Osteoblast (primary cell): ENCODE measurements around the gene SNAPIN. TPM values are rescaled to one million over a fixed set of nuclear protein-coding genes. Genes with fewer than 3 reads are reported as not detected.

Experiments used
- DNase-seq: peaks from one replicate; pipeline ENCODE4 v3.0.0; 2011; ENCODE audit warnings: low spot score, mixed read lengths; ENCODE audit not compliant: insufficient read length; ENCODE audit errors: missing footprints
- H2AFZ ChIP-seq: 2 replicates; pipeline ENCODE4 v1.6.0; 2011; ENCODE audit warnings: mild to moderate bottlenecking, low read length
- H3K27ac ChIP-seq: 2 replicates; pipeline ENCODE4 v1.5.1; 2011; ENCODE audit warnings: mild to moderate bottlenecking, low read depth, low read length, moderate library complexity
- H3K27me3 ChIP-seq: 2 replicates; pipeline ENCODE4 v1.6.0; 2012; ENCODE audit warnings: mild to moderate bottlenecking, control low read depth, inconsistent platforms, low read length, moderate library complexity; ENCODE audit not compliant: insufficient read depth
- H3K36me3 ChIP-seq: 2 replicates; pipeline ENCODE4 v1.5.1; 2011; ENCODE audit warnings: mild to moderate bottlenecking, low read length, control low read depth, moderate library complexity; ENCODE audit not compliant: insufficient read depth
- H3K4me1 ChIP-seq: 2 replicates; pipeline ENCODE4 v1.5.1; 2011; ENCODE audit warnings: mild to moderate bottlenecking, low read length, control low read depth, moderate library complexity; ENCODE audit not compliant: insufficient read depth
- H3K4me2 ChIP-seq: 2 replicates; pipeline ENCODE4 v1.6.0; 2011; ENCODE audit warnings: mild to moderate bottlenecking, low read length; ENCODE audit not compliant: insufficient read depth
- H3K4me3 ChIP-seq: fragments of 200-600 bp; sonication (generic); 3 replicates; pipeline ENCODE4 v1.5.1; 2012; ENCODE audit warnings: mild to moderate bottlenecking, low read length, inconsistent platforms; ENCODE audit not compliant: insufficient read depth
- H3K79me2 ChIP-seq: 2 replicates; pipeline ENCODE4 v1.6.0; 2012; ENCODE audit warnings: mild to moderate bottlenecking, low read length, control low read depth, inconsistent platforms; ENCODE audit not compliant: insufficient read depth
- H3K9me3 ChIP-seq: 2 replicates; pipeline ENCODE4 v1.5.1; 2011; ENCODE audit warnings: low read depth, low read length, control low read depth
- H4K20me1 ChIP-seq: 2 replicates; pipeline ENCODE4 v1.6.0; 2012; ENCODE audit warnings: mild to moderate bottlenecking, low read length, control low read depth; ENCODE audit not compliant: insufficient read depth
- total RNA-seq: library from RNA; depleted of rRNA; stranded (reverse); fragments of >200 nt; gene quantifications from 2 replicates; pipeline ENCODE4 v1.2.3, GENCODE V29; 2012
- TF ChIP-seq, protein P1 (sequence below): IDR thresholded peaks from 2 replicates; pipeline ENCODE4 v1.5.1; 2011; ENCODE audit warnings: mild to moderate bottlenecking, low read depth, low read length, moderate library complexity; ENCODE audit errors: extremely low read depth

Gene SNAPIN
- total RNA-seq, 1 donor: 53.6 TPM

DNA sequence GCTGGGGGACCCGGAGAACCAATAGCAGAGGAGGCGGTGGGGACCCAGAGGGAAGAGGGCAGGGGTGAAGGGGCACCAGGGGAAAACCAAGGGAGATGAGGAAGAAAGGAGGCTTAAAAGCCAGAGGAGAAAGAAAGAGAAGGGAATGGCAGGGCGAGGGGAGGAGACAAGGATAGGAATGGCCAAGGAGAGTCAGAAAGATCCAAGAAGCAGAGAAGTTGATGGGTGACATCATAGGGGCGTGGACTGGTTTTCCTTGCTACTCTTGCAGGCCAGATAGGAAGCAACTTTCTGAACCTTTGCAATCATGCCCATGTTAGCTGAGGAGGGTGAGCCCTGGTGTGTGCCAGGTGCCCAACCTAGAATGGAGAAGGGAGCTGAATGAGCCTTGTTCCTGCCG lies 25.4 kb downstream of the SNAPIN start:
- Histone ChIP-seq H3K4me2 (no peak overlapping the region), H4K20me1 (no peaks in the 10 kb centered on the region), H3K27me3 (peaks cover 41% of the 10 kb centered on the region), H3K4me3 (no peak overlapping the region), H3K9me3 (no peaks in the 10 kb centered on the region), H3K4me1 (peaks cover under 1% of the 10 kb centered on the region), H3K27ac (no peak overlapping the region), H3K36me3 (no peaks in the 10 kb centered on the region), H2AFZ (no peak overlapping the region), H3K79me2 (no peaks in the 10 kb centered on the region)
- TF ChIP-seq, protein P1, sequence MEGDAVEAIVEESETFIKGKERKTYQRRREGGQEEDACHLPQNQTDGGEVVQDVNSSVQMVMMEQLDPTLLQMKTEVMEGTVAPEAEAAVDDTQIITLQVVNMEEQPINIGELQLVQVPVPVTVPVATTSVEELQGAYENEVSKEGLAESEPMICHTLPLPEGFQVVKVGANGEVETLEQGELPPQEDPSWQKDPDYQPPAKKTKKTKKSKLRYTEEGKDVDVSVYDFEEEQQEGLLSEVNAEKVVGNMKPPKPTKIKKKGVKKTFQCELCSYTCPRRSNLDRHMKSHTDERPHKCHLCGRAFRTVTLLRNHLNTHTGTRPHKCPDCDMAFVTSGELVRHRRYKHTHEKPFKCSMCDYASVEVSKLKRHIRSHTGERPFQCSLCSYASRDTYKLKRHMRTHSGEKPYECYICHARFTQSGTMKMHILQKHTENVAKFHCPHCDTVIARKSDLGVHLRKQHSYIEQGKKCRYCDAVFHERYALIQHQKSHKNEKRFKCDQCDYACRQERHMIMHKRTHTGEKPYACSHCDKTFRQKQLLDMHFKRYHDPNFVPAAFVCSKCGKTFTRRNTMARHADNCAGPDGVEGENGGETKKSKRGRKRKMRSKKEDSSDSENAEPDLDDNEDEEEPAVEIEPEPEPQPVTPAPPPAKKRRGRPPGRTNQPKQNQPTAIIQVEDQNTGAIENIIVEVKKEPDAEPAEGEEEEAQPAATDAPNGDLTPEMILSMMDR: no peak
- DNase-seq: peak; percentile 93

DNA sequence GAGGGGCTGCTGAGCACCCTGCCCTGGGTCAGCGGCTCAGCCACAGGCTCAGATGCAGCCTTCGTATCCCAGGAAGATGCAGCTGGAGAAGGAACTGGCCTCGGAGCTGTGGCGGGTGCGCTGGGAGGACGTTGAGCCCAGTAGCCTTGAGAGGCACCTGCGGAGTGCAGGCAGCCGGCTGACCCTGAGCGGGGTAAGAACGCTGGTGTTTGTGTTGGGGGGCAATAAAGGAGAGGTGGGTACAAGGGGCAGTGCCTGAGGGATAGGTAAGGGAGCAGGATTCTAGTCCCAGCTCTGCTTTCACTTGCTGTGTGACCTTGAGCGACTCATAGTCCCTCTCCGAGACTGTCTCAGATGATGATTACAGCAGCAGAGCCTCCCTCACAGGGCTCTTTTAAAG lies 26.4 kb downstream of the SNAPIN start:
- H3K9me3 ChIP-seq: no peaks in the 10 kb centered on the region
- no peaks in the 10 kb centered on the region for H4K20me1 ChIP-seq
- H3K4me1 ChIP-seq: no peaks in the 10 kb centered on the region
- no peak overlapping the region for H2AFZ ChIP-seq
- H3K27ac ChIP-seq: no peak overlapping the region
- peak; percentile 63 for DNase-seq
- peaks cover 31% of the 10 kb centered on the region for H3K27me3 ChIP-seq
- TF ChIP-seq, protein P1: no peak
- no peaks in the 10 kb centered on the region for H3K36me3 ChIP-seq
- H3K4me3 ChIP-seq: no peak overlapping the region
- no peak overlapping the region for H3K4me2 ChIP-seq
- H3K79me2 ChIP-seq: no peaks in the 10 kb centered on the region

DNA sequence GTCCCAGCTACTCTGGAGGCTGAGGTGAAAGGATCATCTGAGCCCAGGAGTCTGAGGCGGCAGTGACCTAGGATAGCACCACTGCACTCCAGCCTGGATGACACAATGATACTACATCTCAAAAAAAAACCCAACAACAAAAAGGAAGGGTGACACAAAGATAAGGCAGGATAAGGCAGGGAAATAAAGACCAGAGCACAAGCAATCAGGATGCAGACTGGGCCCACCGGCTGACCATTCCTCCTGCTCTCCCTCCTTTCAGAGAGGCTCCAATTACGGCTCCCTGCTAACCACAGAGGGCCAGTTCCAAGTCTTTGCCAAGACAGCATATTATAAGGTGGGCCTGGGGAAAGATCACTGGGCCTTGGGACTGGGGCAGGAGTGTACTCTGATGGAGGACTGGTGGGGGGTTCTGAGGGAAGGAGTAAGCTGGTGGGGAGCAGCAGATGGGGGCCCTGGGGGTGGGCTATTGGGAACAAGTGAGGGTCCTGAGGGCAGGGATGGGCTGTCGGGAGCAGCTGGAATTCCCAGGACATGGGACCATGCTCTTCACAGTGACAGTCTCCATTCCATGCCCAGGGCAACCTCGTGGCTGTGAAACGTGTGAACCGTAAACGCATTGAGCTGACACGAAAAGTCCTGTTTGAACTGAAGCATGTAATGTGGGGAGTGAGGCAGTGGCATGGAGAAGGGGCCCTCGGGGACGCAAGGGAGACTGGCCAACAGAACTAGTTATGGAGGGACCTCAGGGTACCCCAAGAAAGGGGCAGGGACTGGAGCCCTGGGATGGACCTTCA lies 27.2 kb downstream of the SNAPIN start:
- TF ChIP-seq, protein P1: no peak

DNA sequence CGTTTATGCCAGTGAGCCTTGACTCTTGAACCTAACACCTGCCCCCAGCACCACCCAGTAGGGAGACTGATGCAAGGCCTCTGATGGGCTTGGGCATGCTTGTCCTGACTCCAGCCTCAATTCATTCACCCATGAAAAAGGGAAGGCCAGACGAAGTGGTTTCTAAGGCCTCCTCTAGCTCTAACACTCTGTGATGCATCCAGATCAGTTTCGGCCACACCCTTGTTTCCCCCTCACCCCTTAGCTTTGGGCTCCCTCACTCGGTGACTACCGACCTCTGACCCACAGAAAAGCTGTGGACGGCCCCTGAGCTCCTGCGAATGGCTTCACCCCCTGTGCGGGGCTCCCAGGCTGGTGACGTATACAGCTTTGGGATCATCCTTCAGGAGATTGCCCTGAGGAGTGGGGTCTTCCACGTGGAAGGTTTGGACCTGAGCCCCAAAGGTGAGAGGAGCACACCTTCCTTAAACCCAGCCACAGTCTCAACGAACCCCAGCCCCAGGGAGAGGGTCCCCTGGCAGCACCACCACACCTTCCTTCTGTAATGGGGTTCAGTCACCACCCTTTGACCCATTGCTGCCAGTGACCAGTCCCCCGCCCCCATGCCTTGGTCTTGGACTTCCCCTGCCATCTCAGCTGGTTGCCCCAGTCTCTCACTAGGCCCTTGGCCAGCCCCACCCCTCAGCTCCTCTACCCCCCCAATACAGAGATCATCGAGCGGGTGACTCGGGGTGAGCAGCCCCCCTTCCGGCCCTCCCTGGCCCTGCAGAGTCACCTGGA lies 29.0 kb downstream of the SNAPIN start:
- Histone ChIP-seq H3K4me2 (no peak overlapping the region), H3K36me3 (no peaks in the 10 kb centered on the region), H3K4me3 (no peak overlapping the region), H2AFZ (no peak overlapping the region), H3K27ac (no peak overlapping the region), H4K20me1 (no peaks in the 10 kb centered on the region), H3K79me2 (no peaks in the 10 kb centered on the region), H3K4me1 (no peaks in the 10 kb centered on the region), H3K27me3 (peaks cover 7% of the 10 kb centered on the region), H3K9me3 (no peaks in the 10 kb centered on the region)
- peak; percentile 87 for DNase-seq
- TF ChIP-seq, protein P1: no peak

More for the DNA sequence above, 27.2 kb downstream of the SNAPIN start:
- Histone ChIP-seq H4K20me1 (no peaks in the 10 kb centered on the region), H3K4me3 (no peak overlapping the region), H3K4me2 (no peak overlapping the region), H3K36me3 (no peaks in the 10 kb centered on the region), H3K27ac (no peak overlapping the region), H3K9me3 (no peaks in the 10 kb centered on the region), H3K4me1 (no peaks in the 10 kb centered on the region), H3K79me2 (no peaks in the 10 kb centered on the region), H3K27me3 (peaks cover 22% of the 10 kb centered on the region), H2AFZ (no peak overlapping the region)
- DNase-seq: peak; percentile 27
